Immature natural killer cell (primary cell): ENCODE measurements around the gene ZNF891. TPM values are rescaled to one million over a fixed set of nuclear protein-coding genes. Genes with fewer than 3 reads are reported as not detected.

ENCODE experiments used
- DNase-seq, 3 donors: peaks; one replicate each; pipeline ENCODE4 v3.0.0; 2022; ENCODE audit warnings: mixed read lengths in 1 of 3
- H3K27ac Mint-ChIP-seq, 6 donors: one replicate each; pipeline ENCODE4 v1.8.0; 2020; ENCODE audit warnings: mixed read lengths in 6 of 6, mild to moderate bottlenecking in 5 of 6, inconsistent platforms in 4 of 6, moderate library complexity in 3 of 6
- H3K27me3 Mint-ChIP-seq, 3 donors: one replicate each; pipeline ENCODE4 v1.8.0; 2020 to 2021; ENCODE audit warnings: low read depth in 3 of 3, mild to moderate bottlenecking in 3 of 3, mixed read lengths in 3 of 3, moderate library complexity in 3 of 3, inconsistent platforms in 1 of 3
- H3K36me3 Mint-ChIP-seq, 3 donors: one replicate each; pipeline ENCODE4 v1.8.0; 2020; ENCODE audit warnings: mixed read lengths in 3 of 3, inconsistent platforms in 2 of 3, mild to moderate bottlenecking in 2 of 3
- H3K4me1 Mint-ChIP-seq, 2 donors: one replicate each; pipeline ENCODE4 v1.8.0; 2020; ENCODE audit warnings: inconsistent platforms in 2 of 2, mild to moderate bottlenecking in 2 of 2, mixed read lengths in 2 of 2, moderate library complexity in 1 of 2
- H3K4me3 Mint-ChIP-seq, 5 donors: one replicate each; pipeline ENCODE4 v1.8.0; 2020; ENCODE audit warnings: mild to moderate bottlenecking in 5 of 5, mixed read lengths in 5 of 5, inconsistent platforms in 3 of 5, moderate library complexity in 3 of 5
- H3K9me3 Mint-ChIP-seq, 6 donors: one replicate each; pipeline ENCODE4 v1.8.0; 2020; ENCODE audit warnings: mild to moderate bottlenecking in 6 of 6, mixed read lengths in 6 of 6, inconsistent platforms in 4 of 6, moderate library complexity in 3 of 6
- polyA plus RNA-seq, 3 donors: library from polyadenylated mRNA; unstranded; fragments of 300-500 nt; fragmentation: Illumina TruSeq; gene quantifications; one replicate each; pipeline ENCODE4 v1.2.3, GENCODE V29; 2021

The ZNF891 gene
- polyA plus RNA-seq, 3 donors from 2014 or later: 0.30 to 0.38 (median 0.37) TPM

- peaks cover 63 to 99% (median 97%) of the 10 kb centered on the region in 6 donors for H3K9me3 Mint-ChIP-seq
- no peak overlapping the region for H3K4me3 Mint-ChIP-seq
- H3K36me3 Mint-ChIP-seq: peaks cover 60 to 71% (median 70%) of the 10 kb centered on the region in 3 donors
These were observed 23.0 kb downstream of the ZNF891 start for GRCh38 chr12:133107121-133107520.

DNA sequence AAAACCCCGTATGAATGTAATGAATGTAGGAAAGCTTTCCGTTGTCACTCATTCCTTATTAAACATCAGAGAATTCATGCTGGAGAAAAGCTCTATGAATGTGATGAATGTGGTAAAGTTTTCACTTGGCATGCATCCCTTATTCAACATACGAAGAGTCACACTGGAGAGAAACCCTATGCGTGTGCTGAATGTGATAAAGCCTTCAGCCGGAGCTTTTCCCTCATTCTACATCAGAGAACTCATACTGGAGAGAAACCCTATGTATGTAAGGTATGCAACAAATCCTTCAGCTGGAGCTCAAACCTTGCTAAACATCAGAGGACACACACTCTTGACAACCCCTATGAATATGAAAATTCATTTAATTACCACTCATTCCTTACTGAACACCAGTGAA lies 23.8 kb downstream of the ZNF891 start:
- no peak for DNase-seq
- peaks cover 62 to 100% (median 98%) of the 10 kb centered on the region in 6 donors for H3K9me3 Mint-ChIP-seq

More at GRCh38 chr12:133107121-133107520, 23.0 kb downstream of the ZNF891 start:
- H3K27ac Mint-ChIP-seq: no peak overlapping the region
- DNase-seq: no peak
- H3K4me1 Mint-ChIP-seq: no peaks in the 10 kb centered on the region
- H3K27me3 Mint-ChIP-seq: peaks cover 0 to 4% (median 3%) of the 10 kb centered on the region in 3 donors

GRCh38 chr12:133105620-133106019 lies 24.5 kb downstream of the ZNF891 start:
- H3K27ac Mint-ChIP-seq: no peak overlapping the region
- H3K4me1 Mint-ChIP-seq: no peaks in the 10 kb centered on the region
- DNase-seq: no peak
- H3K9me3 Mint-ChIP-seq: peaks cover 62 to 100% (median 98%) of the 10 kb centered on the region in 6 donors
- H3K27me3 Mint-ChIP-seq: peaks cover 0 to 4% (median 3%) of the 10 kb centered on the region in 3 donors
- H3K4me3 Mint-ChIP-seq: no peak overlapping the region
- peaks cover 70 to 83% (median 81%) of the 10 kb centered on the region in 3 donors for H3K36me3 Mint-ChIP-seq

More for the DNA sequence above, 23.8 kb downstream of the ZNF891 start:
- no peak overlapping the region for H3K27ac Mint-ChIP-seq
- no peak overlapping the region for H3K4me3 Mint-ChIP-seq
- peaks cover 0 to 4% (median 3%) of the 10 kb centered on the region in 3 donors for H3K27me3 Mint-ChIP-seq
- H3K4me1 Mint-ChIP-seq: no peaks in the 10 kb centered on the region
- H3K36me3 Mint-ChIP-seq: peaks cover 63 to 77% (median 75%) of the 10 kb centered on the region in 3 donors

GRCh38 chr12:133083345-133083744 lies 46.7 kb downstream of the ZNF891 start:
- Mint-ChIP-seq H3K27ac (peak overlapping the region in 1 of 6 donors; percentile 30), H3K4me3 (no peak overlapping the region)

DNA sequence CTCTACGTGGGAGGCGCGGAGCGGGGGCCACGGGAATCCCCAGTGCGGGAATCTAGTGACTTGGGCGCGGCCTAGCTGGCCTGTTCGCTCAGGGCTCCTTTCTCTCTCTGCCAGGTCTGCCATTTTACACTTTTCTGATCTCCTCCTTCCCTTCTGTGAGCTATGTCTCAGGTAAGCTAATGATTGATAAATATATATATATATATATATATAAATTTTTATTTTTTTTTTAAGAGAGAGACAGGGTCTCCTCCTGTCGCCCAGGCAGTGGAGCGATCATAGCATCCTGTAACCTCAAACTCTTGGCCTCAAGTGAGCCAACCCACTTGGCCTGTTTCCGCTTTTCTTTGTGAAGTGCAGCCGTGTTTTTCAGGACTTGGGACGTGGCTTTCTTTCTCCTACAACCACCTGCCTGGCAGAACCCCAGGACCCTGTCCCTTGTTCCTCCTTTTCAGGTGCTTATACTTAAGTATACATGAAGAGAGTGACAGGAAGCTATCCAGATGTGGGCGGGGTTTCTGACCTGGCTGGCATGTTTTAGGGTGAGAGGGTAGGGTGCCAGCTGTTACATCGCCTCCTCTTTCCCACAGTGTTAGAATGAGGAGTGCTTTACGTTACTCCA lies 48.8 kb downstream of the ZNF891 start:
- DNase-seq: no peak
- Mint-ChIP-seq H3K36me3 (peaks cover 50 to 63% (median 52%) of the 10 kb centered on the region in 3 donors), H3K4me1 (peaks cover 8 to 15% of the 10 kb centered on the region in 2 donors), H3K27ac (peak overlapping the region in 1 of 6 donors; percentile 75), H3K9me3 (peaks cover 44 to 68% (median 58%) of the 10 kb centered on the region in 6 donors), H3K27me3 (peaks cover 0 to 7% (median 0%) of the 10 kb centered on the region in 3 donors), H3K4me3 (peak overlapping the region in 1 of 5 donors; percentile 78)

More at GRCh38 chr12:133083345-133083744, 46.7 kb downstream of the ZNF891 start:
- H3K27me3 Mint-ChIP-seq: peaks cover 0 to 7% (median 1%) of the 10 kb centered on the region in 3 donors
- H3K4me1 Mint-ChIP-seq: peaks cover 8 to 21% of the 10 kb centered on the region in 2 donors
- H3K36me3 Mint-ChIP-seq: peaks cover 52 to 70% (median 61%) of the 10 kb centered on the region in 3 donors
- no peak for DNase-seq
- peaks cover 39 to 65% (median 55%) of the 10 kb centered on the region in 6 donors for H3K9me3 Mint-ChIP-seq

DNA sequence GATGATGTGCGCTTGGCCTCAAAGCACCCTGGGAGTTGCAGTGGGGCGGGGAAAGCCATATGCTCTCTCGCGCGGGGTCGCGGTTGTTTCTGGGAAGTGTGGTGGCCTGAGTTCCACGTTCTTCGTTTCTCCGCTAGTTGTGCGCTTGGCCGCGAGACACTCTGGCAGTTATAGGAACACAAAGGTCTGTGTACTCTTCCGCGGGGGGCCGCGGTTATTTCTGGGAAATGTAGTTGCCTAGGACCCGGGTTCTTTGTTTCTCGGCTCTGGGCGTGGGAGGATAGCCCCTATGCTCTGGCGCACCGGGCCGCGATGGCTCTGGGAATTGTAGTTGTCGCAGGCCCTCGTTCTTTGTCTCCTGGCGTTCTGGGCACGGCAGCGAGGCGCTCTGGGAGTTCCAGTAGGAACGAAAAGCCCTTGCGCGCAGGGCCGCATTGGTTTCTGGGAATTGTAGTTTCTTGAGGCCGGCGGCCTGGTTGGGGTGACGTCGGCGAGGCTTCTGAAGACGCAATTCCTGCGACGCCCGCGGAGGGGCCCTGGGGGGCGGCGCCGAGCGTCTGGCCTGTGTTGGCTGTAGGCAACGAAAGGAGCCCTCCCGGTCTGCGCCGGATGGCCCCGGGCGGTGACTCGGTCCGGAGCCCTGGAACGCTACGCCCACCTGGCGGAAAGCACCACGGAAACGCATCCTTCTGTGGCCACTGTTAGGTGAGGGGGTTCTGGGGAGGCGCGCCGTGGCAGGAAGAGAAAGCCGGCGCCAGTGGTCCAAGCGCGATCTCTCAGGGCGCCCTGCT lies 49.5 kb downstream of the ZNF891 start, which contains the start of gene ZNF140:
ZNF140 (plus strand) TSS at position 556 of the 791 bp plus-strand sequence. CDS start 398 bp downstream, outside the sequence.
- peak; percentile 94 to 95 (median 94) for DNase-seq
- Mint-ChIP-seq H3K4me1 (peaks cover 8 to 15% of the 10 kb centered on the region in 2 donors), H3K9me3 (peaks cover 43 to 69% (median 59%) of the 10 kb centered on the region in 6 donors), H3K4me3 (peak within 1 kb of the TSS in 1 of 5 donors; percentile 78), H3K36me3 (peaks cover 46 to 56% (median 46%) of the 10 kb centered on the region in 3 donors), H3K27me3 (peaks cover 0 to 7% (median 0%) of the 10 kb centered on the region in 3 donors), H3K27ac (peak within 1 kb of the TSS in 1 of 6 donors; percentile 75)

GRCh38 chr12:133080026-133080367 lies 50.1 kb downstream of the ZNF891 start:
- Mint-ChIP-seq H3K4me3 (no peak overlapping the region), H3K27ac (no peak overlapping the region), H3K4me1 (peaks cover 8 to 15% of the 10 kb centered on the region in 2 donors), H3K9me3 (peaks cover 40 to 69% (median 59%) of the 10 kb centered on the region in 6 donors), H3K36me3 (peaks cover 44 to 50% (median 44%) of the 10 kb centered on the region in 3 donors), H3K27me3 (peaks cover 0 to 4% (median 2%) of the 10 kb centered on the region in 3 donors)
- DNase-seq: peak in 1 of 3 donors; percentile 96

DNA sequence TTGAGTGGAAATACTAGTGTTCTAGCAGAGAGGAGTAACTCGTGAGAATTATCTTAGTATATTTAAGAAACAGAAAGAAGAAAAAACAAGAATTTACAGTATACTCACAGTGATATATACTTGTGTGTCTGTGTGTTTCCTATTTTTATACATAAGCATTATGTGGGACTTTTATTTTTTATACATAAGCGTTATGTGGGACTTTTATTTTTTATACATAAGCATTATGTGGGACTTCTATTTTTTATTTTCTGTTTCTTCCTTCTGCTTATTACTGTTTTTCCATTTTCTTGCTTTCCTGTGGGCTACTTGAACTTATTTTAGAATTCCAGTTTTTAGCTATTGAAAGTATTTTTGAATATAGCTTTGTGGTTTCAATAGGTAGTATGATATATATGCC lies 56.2 kb downstream of the ZNF891 start:
- Mint-ChIP-seq H3K27ac (no peak overlapping the region), H3K4me3 (no peak overlapping the region), H3K36me3 (peaks cover 16 to 22% (median 17%) of the 10 kb centered on the region in 3 donors), H3K27me3 (peaks cover 0 to 7% (median 3%) of the 10 kb centered on the region in 3 donors), H3K9me3 (peaks cover 37 to 79% (median 70%) of the 10 kb centered on the region in 6 donors), H3K4me1 (no peaks in the 10 kb centered on the region)
- DNase-seq: no peak

DNA sequence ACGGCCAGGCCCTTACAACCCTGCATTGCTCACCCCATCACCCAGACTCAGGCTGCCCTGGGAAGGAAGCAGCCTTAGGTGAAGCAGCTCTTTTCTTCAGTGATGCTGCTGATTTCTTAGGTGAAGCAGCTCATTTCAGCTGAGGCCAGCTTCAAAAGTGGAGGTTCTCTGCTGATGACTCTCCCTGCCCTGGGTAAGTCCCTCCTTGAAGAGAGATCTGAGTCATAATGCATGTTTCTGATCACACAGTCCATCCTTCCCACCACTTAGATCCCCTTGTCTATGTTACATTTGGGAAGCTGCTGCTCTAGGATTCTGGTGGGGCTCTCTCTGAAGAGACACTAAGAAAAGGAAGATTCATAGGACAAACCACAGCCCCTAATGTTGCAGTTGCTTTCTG lies 66.5 kb downstream of the ZNF891 start:
- DNase-seq: no peak
- no peaks in the 10 kb centered on the region for H3K4me1 Mint-ChIP-seq
- peaks cover 9 to 28% (median 24%) of the 10 kb centered on the region in 3 donors for H3K36me3 Mint-ChIP-seq
- H3K9me3 Mint-ChIP-seq: peaks cover 57 to 96% (median 89%) of the 10 kb centered on the region in 6 donors
- H3K27me3 Mint-ChIP-seq: peaks cover 0 to 4% (median 3%) of the 10 kb centered on the region in 3 donors
- H3K4me3 Mint-ChIP-seq: no peak overlapping the region
- H3K27ac Mint-ChIP-seq: no peak overlapping the region

DNA sequence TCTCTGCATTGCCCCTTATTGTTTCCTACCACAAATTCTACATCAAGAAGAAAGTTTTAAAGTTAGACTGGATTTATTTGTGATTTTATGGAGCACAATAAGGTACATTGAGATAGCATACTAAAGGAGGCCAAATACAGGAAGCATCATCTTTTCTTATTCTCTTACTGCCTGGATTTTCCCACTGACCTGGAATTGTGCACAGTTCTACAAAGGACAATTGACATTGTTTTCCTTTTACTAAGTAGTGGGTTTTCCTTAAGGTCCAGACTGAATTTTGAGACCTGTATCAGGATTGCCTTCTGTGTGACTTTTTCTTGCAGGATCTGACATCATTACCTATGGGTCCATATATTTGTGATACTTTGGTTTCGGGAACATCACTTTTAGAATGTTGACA lies 68.1 kb downstream of the ZNF891 start:
- peaks cover 24 to 43% (median 39%) of the 10 kb centered on the region in 3 donors for H3K36me3 Mint-ChIP-seq
- DNase-seq: no peak
- H3K4me1 Mint-ChIP-seq: no peaks in the 10 kb centered on the region
- peaks cover 11 to 13% (median 12%) of the 10 kb centered on the region in 3 donors for H3K27me3 Mint-ChIP-seq
- H3K27ac Mint-ChIP-seq: no peak overlapping the region
- H3K4me3 Mint-ChIP-seq: no peak overlapping the region
- H3K9me3 Mint-ChIP-seq: peaks cover 69 to 97% (median 90%) of the 10 kb centered on the region in 6 donors

- H3K4me3 Mint-ChIP-seq: peak overlapping the region in 1 of 5 donors; percentile 3
- no peaks in the 10 kb centered on the region for H3K4me1 Mint-ChIP-seq
- peaks cover 49 to 93% (median 83%) of the 10 kb centered on the region in 6 donors for H3K9me3 Mint-ChIP-seq
- DNase-seq: peak in 1 of 3 donors; percentile 0
- H3K27me3 Mint-ChIP-seq: peaks cover 11 to 16% (median 11%) of the 10 kb centered on the region in 3 donors
- H3K36me3 Mint-ChIP-seq: peaks cover 46 to 57% (median 51%) of the 10 kb centered on the region in 3 donors
- no peak overlapping the region for H3K27ac Mint-ChIP-seq
These were observed 71.6 kb downstream of the ZNF891 start for GRCh38 chr12:133058203-133059113.

DNA sequence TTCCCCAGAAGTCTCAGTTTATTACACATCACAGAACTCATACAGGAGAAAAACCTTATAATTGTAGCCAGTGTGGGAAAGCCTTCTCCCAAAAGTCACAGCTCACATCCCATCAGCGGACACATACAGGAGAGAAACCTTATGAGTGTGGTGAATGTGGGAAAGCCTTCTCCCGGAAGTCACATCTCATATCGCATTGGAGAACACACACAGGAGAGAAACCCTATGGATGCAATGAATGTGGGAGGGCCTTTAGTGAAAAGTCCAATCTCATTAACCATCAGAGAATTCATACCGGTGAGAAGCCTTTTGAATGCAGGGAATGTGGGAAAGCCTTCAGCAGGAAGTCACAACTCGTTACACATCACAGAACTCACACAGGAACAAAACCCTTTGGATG lies 72.6 kb downstream of the ZNF891 start:
- peak overlapping the region in 1 of 5 donors; percentile 32 for H3K4me3 Mint-ChIP-seq

More for the DNA sequence above, 72.6 kb downstream of the ZNF891 start:
- Mint-ChIP-seq H3K9me3 (peaks cover 44 to 93% (median 83%) of the 10 kb centered on the region in 6 donors), H3K36me3 (peaks cover 52 to 59% (median 53%) of the 10 kb centered on the region in 3 donors), H3K4me1 (no peaks in the 10 kb centered on the region), H3K27me3 (peaks cover 11 to 16% (median 12%) of the 10 kb centered on the region in 3 donors), H3K27ac (no peak overlapping the region)
- no peak for DNase-seq
